Parathyroid adenoma (tissue), 2 donors: Measurements from ENCODE around the gene CRACDL.

Experiments
- H2AFZ ChIP-seq: fragments of 300-600 bp; sonication (generic); one replicate; pipeline ENCODE4 v1.7.0; 2017; ENCODE audit warnings: antibody characterized with exemption, mild to moderate bottlenecking
- H3K27ac ChIP-seq: fragments of 300-600 bp; sonication (generic); one replicate; pipeline ENCODE4 v1.7.0; 2017
- H3K27me3 ChIP-seq: fragments of 300-600 bp; sonication (generic); one replicate; pipeline ENCODE4 v1.7.0; 2017; ENCODE audit warnings: low read length; ENCODE audit not compliant: control insufficient read depth, insufficient read depth
- H3K36me3 ChIP-seq: fragments of 300-600 bp; sonication (generic); one replicate; pipeline ENCODE4 v1.7.0; 2017; ENCODE audit warnings: low read length; ENCODE audit not compliant: control insufficient read depth, insufficient read depth
- H3K4me1 ChIP-seq: fragments of 300-600 bp; sonication (generic); one replicate; pipeline ENCODE4 v1.7.0; 2017; ENCODE audit warnings: control low read depth
- H3K4me2 ChIP-seq: fragments of 300-600 bp; sonication (generic); one replicate; pipeline ENCODE4 v1.7.0; 2017; ENCODE audit warnings: low read length
- H3K4me3 ChIP-seq: fragments of 300-600 bp; sonication (generic); one replicate; pipeline ENCODE4 v1.7.0; 2017; ENCODE audit warnings: low read depth, low read length
- H3K79me2 ChIP-seq: fragments of 300-600 bp; sonication (generic); one replicate; pipeline ENCODE4 v1.7.0; 2017; ENCODE audit warnings: control low read depth
- H3K9ac ChIP-seq: fragments of 300-600 bp; sonication (generic); one replicate; pipeline ENCODE4 v1.7.0; 2017; ENCODE audit warnings: mild to moderate bottlenecking
- H3K9me3 ChIP-seq: fragments of 300-600 bp; sonication (generic); one replicate; pipeline ENCODE4 v1.7.0; 2017; ENCODE audit warnings: low read length; ENCODE audit not compliant: control insufficient read depth
- CTCF ChIP-seq: fragments of 300-600 bp; sonication (generic); IDR thresholded peaks from one replicate; pipeline ENCODE4 v1.7.0; 2017; ENCODE audit warnings: antibody characterized with exemption, mild to moderate bottlenecking
- donor health status: primary hyperparathyroidism.

CRACDL gene

GRCh38 chr2:98923244-98923940, 12.6 kb downstream of the CRACDL start:
- Histone ChIP-seq H3K4me1 (no peaks in the 10 kb centered on the region), H3K27me3 (no peaks in the 10 kb centered on the region), H3K4me3 (no peak overlapping the region), H3K9me3 (no peaks in the 10 kb centered on the region), H3K79me2 (no peaks in the 10 kb centered on the region), H3K4me2 (no peak overlapping the region), H2AFZ (no peak overlapping the region), H3K27ac (no peak overlapping the region), H3K36me3 (no peaks in the 10 kb centered on the region), H3K9ac (no peak overlapping the region)
- TF ChIP-seq CTCF = no peak

DNA sequence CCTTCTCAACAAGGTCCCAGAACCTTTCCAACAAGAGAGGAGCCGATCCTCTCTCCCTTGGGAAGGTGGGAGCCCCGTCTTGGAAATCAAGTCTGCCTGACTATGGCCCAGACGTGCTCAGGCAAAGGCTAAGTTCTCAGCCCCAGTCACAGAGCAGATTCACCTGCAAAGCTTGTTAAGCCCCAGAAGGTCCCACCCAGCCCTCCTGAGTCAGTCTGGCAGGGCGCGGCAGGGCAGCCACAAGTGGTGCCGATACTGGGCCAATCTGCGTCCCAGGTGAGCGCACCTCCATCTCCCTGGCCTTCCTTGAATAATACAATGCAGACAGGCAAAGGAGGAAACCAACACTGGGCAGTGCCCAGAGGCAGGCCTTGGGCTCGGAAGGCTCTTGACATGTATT, 15.0 kb downstream of the CRACDL start:
- TF ChIP-seq CTCF = no peak

DNA sequence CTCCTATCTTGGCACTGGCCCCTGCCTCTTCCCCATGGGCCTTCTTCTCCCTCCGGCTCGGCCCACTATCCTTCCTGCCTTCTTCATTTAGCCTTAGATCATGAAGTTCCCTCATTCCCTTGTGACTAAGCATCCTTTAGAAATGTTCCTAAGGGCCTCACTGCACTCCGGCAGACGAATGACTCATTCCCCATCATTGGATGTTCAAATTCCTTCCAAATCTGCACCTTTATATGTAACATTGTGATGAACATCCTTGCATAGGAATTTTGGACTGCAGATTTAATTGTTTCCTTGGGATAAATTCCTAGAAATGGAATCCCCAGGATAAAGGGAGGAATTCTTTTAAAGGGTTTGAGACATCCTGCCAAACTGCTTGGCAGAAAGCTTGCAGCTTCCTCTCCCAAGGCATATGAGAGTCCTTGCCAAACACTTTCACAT, 19.0 kb downstream of the CRACDL start:
- TF ChIP-seq CTCF = no peak
- H3K79me2 ChIP-seq = no peaks in the 10 kb centered on the region
- no peak overlapping the region for H3K27ac ChIP-seq
- H3K4me3 ChIP-seq = no peak overlapping the region
- H3K4me1 ChIP-seq = no peaks in the 10 kb centered on the region
- no peak overlapping the region for H3K4me2 ChIP-seq
- H3K36me3 ChIP-seq = no peaks in the 10 kb centered on the region
- no peak overlapping the region for H2AFZ ChIP-seq
- no peak overlapping the region for H3K9ac ChIP-seq
- no peaks in the 10 kb centered on the region for H3K9me3 ChIP-seq
- H3K27me3 ChIP-seq = no peaks in the 10 kb centered on the region

More for the DNA sequence above, 15.0 kb downstream of the CRACDL start:
- Histone ChIP-seq H3K27me3 (no peaks in the 10 kb centered on the region), H3K36me3 (no peaks in the 10 kb centered on the region), H3K27ac (no peak overlapping the region), H3K79me2 (no peaks in the 10 kb centered on the region), H3K4me2 (no peak overlapping the region), H2AFZ (no peak overlapping the region), H3K9ac (no peak overlapping the region), H3K4me1 (no peaks in the 10 kb centered on the region), H3K4me3 (no peak overlapping the region), H3K9me3 (no peaks in the 10 kb centered on the region)

DNA sequence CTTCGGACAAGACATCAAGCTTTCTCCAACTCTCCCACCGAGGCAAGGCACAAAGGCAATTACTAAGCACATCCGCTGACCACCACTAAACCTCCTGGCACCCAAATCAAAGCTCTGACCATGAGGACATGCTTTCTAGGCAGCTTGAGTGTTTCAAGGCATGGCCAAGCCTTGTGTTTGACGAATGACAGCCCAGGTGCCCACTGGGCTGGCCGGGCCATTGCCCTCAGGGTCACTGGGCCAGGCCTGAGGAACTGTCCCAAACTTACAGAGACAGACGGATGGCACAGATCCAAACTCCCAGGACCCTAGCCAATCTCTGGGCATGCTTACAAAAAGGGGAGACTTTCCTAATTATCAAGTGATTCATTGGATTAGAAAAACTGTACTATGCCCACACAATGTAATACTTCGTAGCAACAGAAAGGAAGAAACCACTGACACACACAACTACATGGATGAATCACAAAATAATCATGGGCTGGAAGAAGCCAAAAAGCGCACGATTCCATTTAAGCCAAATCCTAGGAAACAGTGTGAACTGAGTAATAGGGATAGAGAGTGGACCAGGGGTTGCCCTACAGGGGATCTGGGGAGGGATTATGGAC, 20.2 kb downstream of the CRACDL start:
- Histone ChIP-seq H3K27me3 (no peaks in the 10 kb centered on the region), H3K27ac (no peak overlapping the region), H3K9ac (no peak overlapping the region), H3K4me2 (no peak overlapping the region), H3K9me3 (no peaks in the 10 kb centered on the region), H3K36me3 (no peaks in the 10 kb centered on the region), H3K79me2 (no peaks in the 10 kb centered on the region), H2AFZ (no peak overlapping the region), H3K4me3 (no peak overlapping the region), H3K4me1 (no peaks in the 10 kb centered on the region)
- no peak for TF ChIP-seq CTCF
